ENCODE results near the gene KIF17. TPM values are rescaled to one million over a fixed set of nuclear protein-coding genes. Genes with fewer than 3 reads are reported as not detected.

KIF17 gene
- total RNA-seq, 1 experiment from 2014 or later = 5.1 TPM

GRCh38 chr1:20634065-20634593, 83.7 kb downstream of the KIF17 start:
- Mint-ChIP-seq H3K4me3 (peak overlapping the region; percentile 79 to 92), H3K27ac (peak overlapping the region; percentile 92 to 95 (median 95); a peak in 4 of 7 replicates), H3K4me1 (peaks cover 12 to 16% of the 10 kb centered on the region in 2 experiments), H3K36me3 (ENCODE audit: insufficient read depth in 1 of 3, low read depth in 3 of 3) (peaks cover 3 to 15% (median 9%) of the 10 kb centered on the region in 3 experiments), H3K9me3 (peaks cover 4% of the 10 kb centered on the region in 2 experiments; a peak in 4 of 5 replicates), H3K27me3 (ENCODE audit: low read depth) (no peaks in the 10 kb centered on the region; the same call in 1 of the 2 replicates)
- Histone ChIP-seq H3K27ac (ENCODE audit: insufficient read length, low read depth, low read length) (peak overlapping the region; percentile 59), H3T11ph (ENCODE audit: low read length) (no peak overlapping the region), H3K4me2 (ENCODE audit: insufficient read depth, insufficient read length, low read length) (peak overlapping the region; percentile 95), H3K18ac (ENCODE audit: insufficient read length, low read depth, low read length) (no peak overlapping the region), H3K27me3 (ENCODE audit: insufficient read depth, low read length) (no peaks in the 10 kb centered on the region), H3K4ac (ENCODE audit: low read depth, low read length) (no peak overlapping the region), H3K4me1 (ENCODE audit: insufficient read depth, low read length) (no peaks in the 10 kb centered on the region), H3K14ac (ENCODE audit: insufficient read depth, low read length) (no peak overlapping the region), H3K23ac (ENCODE audit: insufficient read length, low read depth, low read length) (no peak overlapping the region), H3K79me2 (ENCODE audit: insufficient read depth, low read length) (no peaks in the 10 kb centered on the region), H2AK5ac (ENCODE audit: insufficient read length, low read length) (no peak overlapping the region), H3K9me3 (ENCODE audit: control insufficient read depth, low read depth, low read length) (peaks cover 6% of the 10 kb centered on the region), H3K9ac (ENCODE audit: extremely low read depth, insufficient read length, low read length) (peak overlapping the region; percentile 56), H3K79me1 (ENCODE audit: insufficient read depth, low read depth, low read length, poor library complexity, severe bottlenecking) (no peaks in the 10 kb centered on the region), H4K20me1 (ENCODE audit: control insufficient read depth, insufficient read depth, insufficient read length) (no peaks in the 10 kb centered on the region), H3K23me2 (ENCODE audit: insufficient read length, low read depth, low read length, poor library complexity, severe bottlenecking) (peaks cover 9% of the 10 kb centered on the region), H4K8ac (replicated peaks; ENCODE audit: insufficient read length, low read depth, low read length) (no peak overlapping the region), H2AFZ (ENCODE audit: low read length) (peak overlapping the region; percentile 95), H4K5ac (ENCODE audit: insufficient read length, low read depth, low read length) (no peak overlapping the region), H4K91ac (ENCODE audit: insufficient read length, low read depth, low read length) (no peak overlapping the region), H3K56ac (ENCODE audit: insufficient read length, low read depth, low read length) (no peak overlapping the region), H2BK5ac (ENCODE audit: insufficient read length, low read length) (no peak overlapping the region), H2BK15ac (ENCODE audit: low read depth, low read length) (no peak overlapping the region), H2BK20ac (ENCODE audit: low read depth, low read length, poor library complexity, severe bottlenecking) (no peak overlapping the region), H2BK120ac (ENCODE audit: low read depth, low read length, poor library complexity, severe bottlenecking) (no peak overlapping the region), H2BK12ac (ENCODE audit: insufficient read length, low read depth, low read length) (no peak overlapping the region)
- no CpG with 5 or more reads among the region's 11 CpGs for WGBS (ENCODE audit: extremely low coverage, insufficient read length, low lambda C conversion rate)
- TF ChIP-seq, protein P1, sequence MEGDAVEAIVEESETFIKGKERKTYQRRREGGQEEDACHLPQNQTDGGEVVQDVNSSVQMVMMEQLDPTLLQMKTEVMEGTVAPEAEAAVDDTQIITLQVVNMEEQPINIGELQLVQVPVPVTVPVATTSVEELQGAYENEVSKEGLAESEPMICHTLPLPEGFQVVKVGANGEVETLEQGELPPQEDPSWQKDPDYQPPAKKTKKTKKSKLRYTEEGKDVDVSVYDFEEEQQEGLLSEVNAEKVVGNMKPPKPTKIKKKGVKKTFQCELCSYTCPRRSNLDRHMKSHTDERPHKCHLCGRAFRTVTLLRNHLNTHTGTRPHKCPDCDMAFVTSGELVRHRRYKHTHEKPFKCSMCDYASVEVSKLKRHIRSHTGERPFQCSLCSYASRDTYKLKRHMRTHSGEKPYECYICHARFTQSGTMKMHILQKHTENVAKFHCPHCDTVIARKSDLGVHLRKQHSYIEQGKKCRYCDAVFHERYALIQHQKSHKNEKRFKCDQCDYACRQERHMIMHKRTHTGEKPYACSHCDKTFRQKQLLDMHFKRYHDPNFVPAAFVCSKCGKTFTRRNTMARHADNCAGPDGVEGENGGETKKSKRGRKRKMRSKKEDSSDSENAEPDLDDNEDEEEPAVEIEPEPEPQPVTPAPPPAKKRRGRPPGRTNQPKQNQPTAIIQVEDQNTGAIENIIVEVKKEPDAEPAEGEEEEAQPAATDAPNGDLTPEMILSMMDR (conservative IDR thresholded peaks at IDR 0.05) = no peak
- no peak for DNase-seq

Data from H9 (cell line).